ENCODE data around the gene MORN3.
"Not testable (repeated sequence)": the region's sequence is repeated elsewhere in the genome, so short reads cannot be mapped to it uniquely, and the experiment has no call there.

Gene MORN3

GRCh38 chr12:121669521-121669900 lies at the start of gene MORN3:
MORN3 (minus strand) TSS chr12:121669654; CDS start chr12:121669483, 171 bp downstream.
- no peak for DNase-seq (ENCODE audit: low read depth)

DNA sequence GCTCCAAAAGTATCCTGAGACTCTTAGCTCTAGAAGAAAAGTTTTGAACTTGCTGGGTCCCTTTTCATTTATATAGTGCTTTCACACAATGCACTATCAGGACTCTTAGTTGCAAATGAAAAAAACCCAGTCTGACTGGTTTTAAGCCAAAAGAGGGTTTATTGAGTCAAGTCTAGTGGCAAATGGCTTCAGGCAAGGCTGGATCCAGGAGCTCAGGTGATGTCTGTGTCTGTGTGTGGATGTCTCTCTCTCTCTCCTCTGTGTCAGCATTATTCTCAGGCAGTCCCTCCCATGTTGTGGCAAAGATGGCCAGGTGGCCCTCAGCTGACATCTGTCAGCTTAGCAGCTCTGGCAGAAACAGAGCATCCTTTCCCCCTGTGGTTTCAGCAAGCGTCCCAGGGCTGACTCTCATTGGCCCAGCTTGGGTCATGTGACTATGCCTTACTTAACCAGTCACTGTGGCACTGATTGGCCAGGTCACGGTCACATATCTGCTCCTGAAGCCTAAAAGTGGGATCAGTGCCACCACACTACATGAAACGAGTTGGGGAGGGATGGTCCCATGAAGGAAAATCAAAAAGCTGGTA lies 49.3 kb upstream of the MORN3 start:
- DNase-seq (ENCODE audit: low read depth), result no peak

- DNase-seq (ENCODE audit: low read depth), result peak; percentile 90
Observed at GRCh38 chr12:121717041-121717699, 47.7 kb upstream of the MORN3 start.

GRCh38 chr12:121715862-121716435 lies 46.5 kb upstream of the MORN3 start:
- no peak for DNase-seq (ENCODE audit: low read depth)

- not testable (repeated sequence) for DNase-seq (ENCODE audit: low read depth)
Observed at GRCh38 chr12:121715055-121715454, 45.6 kb upstream of the MORN3 start.

DNA sequence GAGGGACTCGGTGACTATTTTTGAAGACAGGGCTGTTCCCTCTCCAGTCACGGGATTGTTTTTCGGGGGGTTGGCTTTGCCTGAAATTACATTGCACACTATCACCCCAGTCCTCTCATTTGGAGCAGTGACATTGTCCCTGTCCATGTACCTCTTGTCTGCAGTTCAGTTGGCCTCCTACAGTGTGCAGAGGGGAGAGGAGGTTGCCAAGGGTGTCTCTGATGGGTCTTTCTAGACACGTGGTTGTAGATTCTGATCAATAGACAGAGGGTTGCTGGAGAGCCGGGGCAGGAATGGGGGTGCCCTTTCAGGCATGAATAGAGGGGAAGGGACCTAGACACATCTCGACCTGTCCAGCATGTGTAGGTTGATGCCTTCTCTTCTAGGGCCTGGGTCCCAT lies 44.3 kb upstream of the MORN3 start:
- no peak for DNase-seq (ENCODE audit: low read depth)

- no peak for DNase-seq (ENCODE audit: low read depth)
Observed at GRCh38 chr12:121713257-121713777, 43.9 kb upstream of the MORN3 start.

GRCh38 chr12:121712461-121713256 lies 43.2 kb upstream of the MORN3 start, which contains the start of gene TMEM120B:
TMEM120B (plus strand) TSS chr12:121712752; CDS start chr12:121712896, 144 bp downstream.
- DNase-seq (ENCODE audit: low read depth), result no peak

DNA sequence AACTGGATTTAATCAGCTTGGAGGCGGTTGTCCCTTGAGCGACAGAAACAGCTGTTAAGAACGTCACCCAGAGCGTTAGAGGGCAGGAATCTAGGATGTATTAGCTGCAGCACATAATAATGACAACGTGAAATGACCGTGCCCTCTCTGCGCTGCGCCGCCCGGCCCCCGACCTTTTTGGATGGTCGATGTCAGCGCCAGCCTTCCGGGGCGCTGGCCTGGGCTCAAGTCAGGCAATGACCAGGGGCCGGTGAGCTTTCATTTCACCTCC lies 42.7 kb upstream of the MORN3 start:
- no peak for DNase-seq (ENCODE audit: low read depth)

DNA sequence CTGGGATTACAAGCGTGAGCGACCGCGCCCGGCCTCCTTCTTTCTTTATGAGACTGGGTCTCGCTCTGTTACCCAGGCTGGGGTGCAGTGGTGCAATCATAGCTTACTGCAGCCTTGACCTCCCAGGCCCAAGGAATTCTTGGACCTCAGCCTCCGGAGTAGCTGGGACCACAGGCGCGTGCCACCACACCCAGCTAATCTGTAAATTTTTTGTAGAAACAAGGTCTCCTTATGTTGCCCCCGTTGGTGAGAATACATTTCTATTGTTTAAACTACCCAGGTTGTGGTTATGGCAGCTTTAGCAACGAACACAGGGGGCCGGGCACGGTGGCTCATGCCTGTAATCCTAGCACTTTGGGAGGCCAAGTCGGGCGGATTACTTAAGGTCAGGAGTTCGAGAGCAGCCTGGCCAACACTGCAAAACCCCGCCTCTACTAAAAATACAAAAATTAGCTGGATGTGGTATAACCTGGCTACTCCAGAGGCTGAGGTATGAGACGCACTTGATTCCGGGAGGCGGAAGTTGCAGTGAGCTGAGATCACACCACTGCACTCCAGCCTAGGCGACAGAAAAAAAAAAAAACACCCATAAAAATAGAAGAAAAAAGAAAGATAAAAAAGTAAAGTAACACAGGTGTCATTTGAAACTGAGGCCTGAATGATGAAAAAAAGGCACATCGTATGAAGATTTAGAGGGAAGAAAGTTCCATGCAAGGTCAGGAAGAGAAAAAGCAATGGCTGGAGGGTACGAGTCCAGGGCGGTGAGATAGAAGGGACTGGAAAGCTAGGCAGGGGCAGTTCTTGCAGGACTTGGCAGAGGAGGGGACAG lies 42.1 kb upstream of the MORN3 start:
- DNase-seq (ENCODE audit: low read depth), result no peak

- peak; percentile 56 for DNase-seq (ENCODE audit: low read depth)
Observed at GRCh38 chr12:121709478-121709961, 40.1 kb upstream of the MORN3 start.

GRCh38 chr12:121709064-121709424 lies 39.6 kb upstream of the MORN3 start:
- not testable (repeated sequence) for DNase-seq (ENCODE audit: low read depth)

DNA sequence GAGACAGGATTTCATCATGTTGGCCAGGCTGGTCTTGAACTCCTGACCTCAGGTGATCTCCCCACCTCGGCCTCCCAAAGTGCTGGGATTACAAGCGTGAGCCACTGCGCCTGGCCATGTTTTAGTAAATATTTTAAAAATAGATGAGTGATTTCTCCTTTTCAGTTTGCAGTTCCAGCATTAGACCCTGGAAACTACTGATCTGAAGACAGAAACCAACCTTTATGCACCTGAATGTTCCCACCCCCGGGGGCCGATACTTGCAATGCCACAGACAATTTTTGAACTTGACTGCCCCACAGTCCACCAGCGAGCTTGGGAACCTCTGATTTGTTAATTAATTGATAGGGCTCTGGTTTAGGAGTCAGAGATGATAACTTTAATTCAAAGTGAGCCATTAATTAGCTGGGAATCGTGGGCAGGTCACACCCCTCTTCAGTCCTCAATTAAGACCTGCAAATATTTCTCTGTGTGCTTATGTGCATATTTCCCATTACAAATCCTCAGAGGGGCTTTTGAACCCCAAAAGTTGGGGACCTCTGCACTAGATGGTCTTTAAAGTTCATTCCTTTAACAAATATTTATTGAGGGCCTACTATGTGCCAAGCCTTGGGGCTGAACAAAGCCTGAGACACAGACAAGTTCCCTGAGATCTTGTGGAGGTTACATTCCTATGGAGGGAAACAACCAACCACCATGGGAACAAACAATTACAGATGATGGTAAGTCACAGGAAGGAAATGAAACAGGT lies 39.0 kb upstream of the MORN3 start:
- DNase-seq (ENCODE audit: low read depth), result no peak

DNA sequence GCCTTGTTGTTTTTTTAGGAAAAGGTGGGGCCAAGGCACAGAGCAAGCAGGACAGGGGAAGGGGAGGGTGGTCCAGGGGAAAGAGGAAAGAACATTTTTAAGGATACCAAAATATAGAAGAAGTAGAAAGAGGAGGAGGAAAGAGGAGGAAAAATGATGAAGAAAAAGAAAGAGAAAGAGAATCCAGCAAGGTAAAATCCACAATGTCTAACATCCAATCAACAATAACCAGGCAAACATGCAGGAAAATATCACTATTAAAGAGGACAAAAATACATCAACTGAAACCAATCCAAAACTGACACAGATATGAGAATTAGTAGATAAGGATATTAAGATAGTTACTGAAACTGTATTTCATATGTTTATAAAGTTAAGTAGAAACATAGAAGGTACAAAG lies 36.1 kb upstream of the MORN3 start:
- no peak for DNase-seq (ENCODE audit: low read depth)

GRCh38 chr12:121702944-121703343 lies 33.5 kb upstream of the MORN3 start:
- DNase-seq (ENCODE audit: low read depth), result no peak

GRCh38 chr12:121701667-121702277 lies 32.3 kb upstream of the MORN3 start:
- DNase-seq (ENCODE audit: low read depth), result no peak

GRCh38 chr12:121697861-121698260 lies 28.4 kb upstream of the MORN3 start:
- DNase-seq (ENCODE audit: low read depth), result not testable (repeated sequence)

DNA sequence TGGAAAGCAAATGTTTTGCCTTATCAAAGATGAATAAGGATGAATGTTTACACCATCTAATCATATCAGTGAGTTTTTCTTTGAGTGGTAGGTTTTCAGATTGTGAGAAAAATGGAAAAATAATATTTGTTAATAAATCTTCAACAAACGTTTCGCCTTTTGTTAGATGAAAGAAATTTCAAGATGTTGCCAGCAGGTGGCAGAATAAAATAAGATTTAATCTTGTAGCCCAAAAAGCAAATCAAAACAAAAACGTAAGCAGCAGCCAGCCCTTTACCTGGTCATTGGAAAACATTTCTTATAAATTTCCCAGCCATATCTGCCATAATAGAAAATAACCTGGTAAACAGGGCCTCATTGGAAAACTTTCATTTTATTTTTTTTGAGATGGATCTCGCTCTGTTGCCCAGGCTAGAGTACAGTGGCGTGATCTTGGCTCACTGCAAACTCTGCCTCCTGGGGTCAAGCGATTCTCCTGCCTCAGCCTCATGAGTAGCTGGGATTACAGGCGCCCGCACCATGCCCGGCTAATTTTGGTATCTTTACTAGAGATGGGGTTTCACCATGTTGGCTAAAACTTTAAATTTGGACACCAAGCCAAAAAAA lies 27.7 kb upstream of the MORN3 start:
- no peak for DNase-seq (ENCODE audit: low read depth)

DNA sequence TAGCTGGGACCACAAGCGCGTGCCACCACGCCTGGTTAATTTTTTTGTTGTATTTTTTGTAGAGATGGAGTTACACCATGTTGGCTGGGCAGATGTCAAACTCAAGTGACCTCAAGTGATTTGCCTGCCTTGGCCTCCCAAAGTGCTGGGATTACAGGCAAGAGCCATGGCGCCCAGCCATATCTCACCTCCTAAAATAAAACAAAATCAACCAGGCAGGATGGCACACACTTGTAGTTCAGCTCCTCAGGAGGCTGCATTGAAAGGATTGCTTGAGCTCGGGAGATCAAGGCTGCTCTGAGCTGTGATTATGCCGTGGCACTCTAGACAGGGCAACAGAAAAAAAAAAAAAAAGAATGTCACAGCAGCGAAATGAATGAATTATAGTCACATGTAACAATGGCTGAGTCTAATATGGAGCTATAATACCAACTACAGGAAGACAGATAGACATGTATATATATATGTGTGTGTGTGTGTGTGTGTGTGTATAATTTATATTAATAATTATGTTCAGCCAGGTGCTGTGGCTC lies 23.8 kb upstream of the MORN3 start:
- DNase-seq (ENCODE audit: low read depth), result no peak

- DNase-seq (ENCODE audit: low read depth), result not testable (repeated sequence)
Observed at GRCh38 chr12:121692744-121693143, 23.3 kb upstream of the MORN3 start.

All from HS-5 (cell line).